Nephron (organoid): Measurements from ENCODE around the gene TRMT2B.

Source experiments
- H3K27ac Mint-ChIP-seq, 3 experiments: 2 replicates each; pipeline ENCODE4 v1.8.0; 2020; ENCODE audit warnings: mixed read lengths in 3 of 3, mild to moderate bottlenecking in 2 of 3, moderate library complexity in 1 of 3
- H3K27me3 Mint-ChIP-seq: 2 replicates; pipeline ENCODE4 v1.8.0; 2021; ENCODE audit warnings: low read depth, mild to moderate bottlenecking, moderate library complexity, mixed read lengths
- H3K36me3 Mint-ChIP-seq: 2 replicates; pipeline ENCODE4 v1.8.0; 2020; ENCODE audit warnings: low read depth, mixed read lengths
- H3K4me1 Mint-ChIP-seq: 2 replicates; pipeline ENCODE4 v1.8.0; 2020; ENCODE audit warnings: mixed read lengths
- H3K4me3 Mint-ChIP-seq, 3 experiments: 2 replicates each; pipeline ENCODE4 v1.8.0; 2020; ENCODE audit warnings: mild to moderate bottlenecking in 3 of 3, mixed read lengths in 3 of 3, moderate library complexity in 2 of 3
- H3K9me3 Mint-ChIP-seq: 2 replicates; pipeline ENCODE4 v1.8.0; 2020; ENCODE audit warnings: mixed read lengths
- TF ChIP-seq, protein P1 (sequence below), 3 experiments: fragments of 200-600 bp; sonication (generic); IDR thresholded peaks; one replicate each; pipeline ENCODE4 v1.5.0; 2021; ENCODE audit warnings: antibody characterized with exemption in 3 of 3; ENCODE audit not compliant: unreplicated experiment in 3 of 3

TRMT2B gene

GRCh38 chrX:100975212-100975611 is 76.7 kb downstream of the TRMT2B start:
- Mint-ChIP-seq H3K36me3 (peaks cover 11% of the 10 kb centered on the region), H3K27me3 (no peaks in the 10 kb centered on the region), H3K4me1 (no peaks in the 10 kb centered on the region), H3K9me3 (peaks cover 30% of the 10 kb centered on the region), H3K4me3 (no peak overlapping the region), H3K27ac (no peak overlapping the region)
- TF ChIP-seq, protein P1, sequence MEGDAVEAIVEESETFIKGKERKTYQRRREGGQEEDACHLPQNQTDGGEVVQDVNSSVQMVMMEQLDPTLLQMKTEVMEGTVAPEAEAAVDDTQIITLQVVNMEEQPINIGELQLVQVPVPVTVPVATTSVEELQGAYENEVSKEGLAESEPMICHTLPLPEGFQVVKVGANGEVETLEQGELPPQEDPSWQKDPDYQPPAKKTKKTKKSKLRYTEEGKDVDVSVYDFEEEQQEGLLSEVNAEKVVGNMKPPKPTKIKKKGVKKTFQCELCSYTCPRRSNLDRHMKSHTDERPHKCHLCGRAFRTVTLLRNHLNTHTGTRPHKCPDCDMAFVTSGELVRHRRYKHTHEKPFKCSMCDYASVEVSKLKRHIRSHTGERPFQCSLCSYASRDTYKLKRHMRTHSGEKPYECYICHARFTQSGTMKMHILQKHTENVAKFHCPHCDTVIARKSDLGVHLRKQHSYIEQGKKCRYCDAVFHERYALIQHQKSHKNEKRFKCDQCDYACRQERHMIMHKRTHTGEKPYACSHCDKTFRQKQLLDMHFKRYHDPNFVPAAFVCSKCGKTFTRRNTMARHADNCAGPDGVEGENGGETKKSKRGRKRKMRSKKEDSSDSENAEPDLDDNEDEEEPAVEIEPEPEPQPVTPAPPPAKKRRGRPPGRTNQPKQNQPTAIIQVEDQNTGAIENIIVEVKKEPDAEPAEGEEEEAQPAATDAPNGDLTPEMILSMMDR (IDR thresholded peaks at IDR 0.05; ENCODE audit: unreplicated experiment in 3 of 3): no peak

DNA sequence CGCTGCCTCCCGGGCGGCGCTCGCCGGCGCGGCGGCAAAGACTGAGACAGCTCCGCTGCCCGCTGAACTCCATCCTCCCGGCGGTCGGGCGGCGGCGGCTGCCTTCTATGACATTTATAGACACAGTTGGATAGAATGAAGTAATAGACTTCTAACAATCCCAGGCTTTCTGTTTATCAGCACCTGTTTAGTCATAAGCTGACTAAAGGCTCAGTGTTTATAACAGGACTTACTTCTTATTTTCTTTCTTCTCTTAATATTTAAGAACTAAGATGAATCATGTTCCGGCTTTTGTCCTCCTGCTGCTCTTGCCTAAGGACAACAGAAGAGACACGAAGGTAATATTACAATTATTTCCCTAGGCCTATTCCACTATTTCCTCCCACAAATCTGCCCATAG is 78.5 kb downstream of the TRMT2B start:
- TF ChIP-seq, protein P1 (IDR thresholded peaks at IDR 0.05; ENCODE audit: unreplicated experiment in 3 of 3): no peak
- Mint-ChIP-seq H3K4me3 (no peak overlapping the region), H3K27me3 (no peaks in the 10 kb centered on the region), H3K4me1 (no peaks in the 10 kb centered on the region), H3K9me3 (peaks cover 23% of the 10 kb centered on the region), H3K27ac (no peak overlapping the region), H3K36me3 (peaks cover 11% of the 10 kb centered on the region)

- no peak overlapping the region for H3K4me3 Mint-ChIP-seq
- H3K4me1 Mint-ChIP-seq: no peaks in the 10 kb centered on the region
- no peak overlapping the region for H3K27ac Mint-ChIP-seq
- peaks cover 7% of the 10 kb centered on the region for H3K36me3 Mint-ChIP-seq
- H3K27me3 Mint-ChIP-seq: no peaks in the 10 kb centered on the region
- peaks cover 25% of the 10 kb centered on the region for H3K9me3 Mint-ChIP-seq
- TF ChIP-seq, protein P1 (IDR thresholded peaks at IDR 0.05; ENCODE audit: unreplicated experiment in 3 of 3): no peak
Measured at GRCh38 chrX:100969936-100970335, 82.0 kb downstream of the TRMT2B start.

DNA sequence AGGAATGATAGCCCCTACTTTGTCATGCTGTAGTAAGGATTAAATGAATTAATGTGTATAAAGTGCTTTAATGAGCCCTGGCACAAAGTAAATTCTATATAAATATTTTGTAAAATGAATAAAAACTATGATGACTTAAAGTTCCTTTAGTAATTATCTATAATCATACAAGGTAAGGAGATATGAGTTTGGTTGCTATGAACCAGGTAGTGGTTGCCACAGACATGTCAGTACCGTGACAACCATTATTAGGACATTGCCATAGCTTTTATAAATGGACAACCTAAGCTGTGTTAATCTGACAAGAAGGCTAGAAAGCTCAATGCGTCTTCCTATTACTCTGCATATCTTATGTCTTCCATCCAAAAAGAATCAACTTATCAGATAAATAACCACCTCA is 82.5 kb downstream of the TRMT2B start, which contains the start of gene ARL13A:
TSS of gene ARL13A (plus strand) at position 301 of the 400 bp plus-strand sequence. CDS start 3,982 bp downstream, outside the sequence.
- no peak within 1 kb of the TSS for H3K4me3 Mint-ChIP-seq
- H3K27me3 Mint-ChIP-seq: no peaks in the 10 kb centered on the region
- TF ChIP-seq, protein P1 (IDR thresholded peaks at IDR 0.05; ENCODE audit: unreplicated experiment in 3 of 3): no peak
- H3K4me1 Mint-ChIP-seq: no peaks in the 10 kb centered on the region
- no peak within 1 kb of the TSS for H3K27ac Mint-ChIP-seq
- H3K9me3 Mint-ChIP-seq: peaks cover 24% of the 10 kb centered on the region
- H3K36me3 Mint-ChIP-seq: peaks cover 5% of the 10 kb centered on the region

GRCh38 chrX:100964362-100964761 is 87.5 kb downstream of the TRMT2B start:
- H3K36me3 Mint-ChIP-seq: no peaks in the 10 kb centered on the region
- TF ChIP-seq, protein P1 (IDR thresholded peaks at IDR 0.05; ENCODE audit: unreplicated experiment in 3 of 3): no peak
- no peak overlapping the region for H3K4me3 Mint-ChIP-seq

DNA sequence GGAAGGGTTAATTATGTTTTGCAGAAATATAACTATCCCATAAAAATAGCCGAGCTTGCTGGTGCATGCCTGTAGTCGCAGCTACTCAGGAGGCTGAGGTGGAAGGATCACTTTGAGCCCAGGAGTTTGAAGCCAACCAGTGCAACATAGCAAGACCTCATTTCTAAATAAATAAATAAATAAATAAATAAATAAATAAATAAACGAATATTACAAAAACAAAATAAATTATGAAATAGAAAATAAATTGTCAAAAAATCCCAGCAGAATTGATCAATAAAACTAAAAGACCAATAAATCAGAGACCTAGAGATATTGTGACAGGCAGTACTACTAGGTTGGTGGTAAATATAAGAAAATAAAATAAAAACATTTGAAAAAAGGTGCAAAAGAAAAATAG is 89.1 kb downstream of the TRMT2B start:
- TF ChIP-seq, protein P1 (IDR thresholded peaks at IDR 0.05; ENCODE audit: unreplicated experiment in 3 of 3): no peak
- Mint-ChIP-seq H3K36me3 (no peaks in the 10 kb centered on the region), H3K9me3 (peaks cover 22% of the 10 kb centered on the region), H3K4me1 (no peaks in the 10 kb centered on the region), H3K4me3 (no peak overlapping the region), H3K27me3 (no peaks in the 10 kb centered on the region), H3K27ac (no peak overlapping the region)

More at GRCh38 chrX:100964362-100964761, 87.5 kb downstream of the TRMT2B start:
- Mint-ChIP-seq H3K9me3 (peaks cover 25% of the 10 kb centered on the region), H3K4me1 (no peaks in the 10 kb centered on the region), H3K27ac (no peak overlapping the region), H3K27me3 (no peaks in the 10 kb centered on the region)
